HTR-8/SVneo (cell line): Measurements from ENCODE around the gene GABARAPL2.

Experiments
- DNase-seq: peaks from one replicate; pipeline ENCODE4 v3.0.0; 2011; ENCODE audit warnings: low spot score, mixed read lengths; ENCODE audit not compliant: insufficient read length
- FAIRE-seq: peaks from 2 replicates; lab custom pipeline; 2011; peaks lifted over from hg19 to GRCh38; lab: Jason Lieb, UNC

The GABARAPL2 gene

GRCh38 chr16:75550211-75550662 lies 15.9 kb upstream of the GABARAPL2 start:
- DNase-seq, result no peak
- no peak for FAIRE-seq

GRCh38 chr16:75552951-75553350 lies 13.2 kb upstream of the GABARAPL2 start:
- no peak for FAIRE-seq
- no peak for DNase-seq

- DNase-seq (peak; percentile 96), FAIRE-seq (peak; percentile 91)
Observed at GRCh38 chr16:75555213-75555706, 10.9 kb upstream of the GABARAPL2 start.

GRCh38 chr16:75555707-75556430 lies 10.3 kb upstream of the GABARAPL2 start, which contains the start of gene TMEM231:
Gene TMEM231 (minus strand): TSS chr16:75556252. CDS start chr16:75556209, 43 bp downstream.
- peak; percentile 98 for DNase-seq
- FAIRE-seq, result peak; percentile 92

- no peak for FAIRE-seq
- no peak for DNase-seq
Observed at GRCh38 chr16:75556431-75556950, 9.7 kb upstream of the GABARAPL2 start.

- DNase-seq, result no peak
- FAIRE-seq, result no peak
Observed at GRCh38 chr16:75558846-75559401, 7.3 kb upstream of the GABARAPL2 start.

- no peak for DNase-seq
- no peak for FAIRE-seq
Observed at GRCh38 chr16:75559564-75560372, 6.4 kb upstream of the GABARAPL2 start.

GRCh38 chr16:75565640-75566039 lies 539 bp upstream of the GABARAPL2 start:
- DNase-seq (no peak), FAIRE-seq (no peak)

GRCh38 chr16:75566758-75567255 lies 628 bp downstream of the GABARAPL2 start:
- FAIRE-seq, result no peak

GRCh38 chr16:75567911-75568310 lies 1.7 kb downstream of the GABARAPL2 start:
- FAIRE-seq (no peak), DNase-seq (no peak)

More at GRCh38 chr16:75566758-75567255, 628 bp downstream of the GABARAPL2 start:
- no peak for DNase-seq

- FAIRE-seq (no peak), DNase-seq (no peak)
Observed at GRCh38 chr16:75570396-75571065, 4.4 kb downstream of the GABARAPL2 start.

- DNase-seq (no peak), FAIRE-seq (no peak)
Observed at GRCh38 chr16:75572864-75573542, 6.8 kb downstream of the GABARAPL2 start.

- no peak for FAIRE-seq
- no peak for DNase-seq
Observed at GRCh38 chr16:75573955-75574354, 7.8 kb downstream of the GABARAPL2 start.

- no peak for DNase-seq
- no peak for FAIRE-seq
Observed at GRCh38 chr16:75575958-75576357, 9.8 kb downstream of the GABARAPL2 start.

GRCh38 chr16:75576384-75576811 lies 10.2 kb downstream of the GABARAPL2 start:
- FAIRE-seq (no peak), DNase-seq (no peak)

GRCh38 chr16:75578212-75578611 lies 12.0 kb downstream of the GABARAPL2 start:
- DNase-seq (no peak), FAIRE-seq (no peak)

- no peak for DNase-seq
- FAIRE-seq, result no peak
Observed at GRCh38 chr16:75578725-75579124, 12.5 kb downstream of the GABARAPL2 start.

- DNase-seq (no peak), FAIRE-seq (no peak)
Observed at GRCh38 chr16:75579281-75579834, 13.2 kb downstream of the GABARAPL2 start.

- FAIRE-seq (no peak), DNase-seq (no peak)
Observed at GRCh38 chr16:75584108-75584507, 17.9 kb downstream of the GABARAPL2 start.
